GM04504 (cell line): ENCODE measurements around the gene MSI2.

Experiments used
- DNase-seq: peaks from one replicate; pipeline ENCODE4 v3.0.0-alpha.2; 2012; ENCODE audit warnings: low read depth

The MSI2 gene

GRCh38 chr17:57527221-57528057, 271.1 kb downstream of the MSI2 start:
- DNase-seq = no peak

- DNase-seq = no peak
Measured at GRCh38 chr17:57528058-57528451, 271.7 kb downstream of the MSI2 start.

DNA sequence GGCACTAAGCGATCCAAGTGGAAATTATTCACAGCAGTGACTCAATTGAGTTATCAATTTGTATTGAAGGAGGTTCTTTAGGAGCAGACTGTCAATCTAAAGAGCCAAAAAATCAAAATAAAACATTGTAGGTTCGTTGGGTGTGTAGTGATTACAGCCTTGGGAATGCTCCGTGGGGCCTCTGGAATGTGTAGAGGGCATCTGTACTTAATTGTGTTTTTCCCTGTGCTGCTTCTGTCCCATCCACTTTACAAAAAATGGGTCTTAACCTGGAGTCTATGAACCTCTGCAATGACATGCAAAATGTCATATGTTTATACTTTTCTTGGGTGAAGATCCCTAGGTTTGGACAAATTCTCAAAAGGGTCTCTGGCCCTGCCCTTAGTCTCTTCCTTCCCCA, 273.7 kb downstream of the MSI2 start:
- no peak for DNase-seq

GRCh38 chr17:57530508-57530907, 274.2 kb downstream of the MSI2 start:
- DNase-seq = no peak

GRCh38 chr17:57531078-57531477, 274.8 kb downstream of the MSI2 start:
- no peak for DNase-seq

- no peak for DNase-seq
Measured at GRCh38 chr17:57531648-57532504, 275.6 kb downstream of the MSI2 start.

GRCh38 chr17:57532556-57532955, 276.2 kb downstream of the MSI2 start:
- no peak for DNase-seq

DNA sequence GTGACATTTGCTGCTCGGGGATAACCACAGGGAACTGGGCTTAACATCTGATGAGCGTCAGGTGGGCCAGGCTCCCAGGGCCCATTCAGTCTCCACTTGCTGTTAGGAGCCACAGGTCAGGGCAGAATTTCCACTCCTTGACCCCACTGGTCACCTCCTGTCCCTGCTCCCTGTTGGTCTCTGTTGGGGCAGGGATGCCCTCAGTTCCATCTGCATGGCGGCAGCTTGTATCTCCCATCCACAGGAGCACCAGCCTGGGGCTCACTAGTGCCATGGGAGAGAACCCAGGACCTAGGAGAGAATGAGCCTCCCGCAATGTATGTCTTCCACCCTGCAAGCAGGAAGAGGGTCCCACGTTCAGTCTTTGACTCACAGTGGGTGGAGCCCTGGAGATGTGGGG, 276.6 kb downstream of the MSI2 start:
- no peak for DNase-seq

DNA sequence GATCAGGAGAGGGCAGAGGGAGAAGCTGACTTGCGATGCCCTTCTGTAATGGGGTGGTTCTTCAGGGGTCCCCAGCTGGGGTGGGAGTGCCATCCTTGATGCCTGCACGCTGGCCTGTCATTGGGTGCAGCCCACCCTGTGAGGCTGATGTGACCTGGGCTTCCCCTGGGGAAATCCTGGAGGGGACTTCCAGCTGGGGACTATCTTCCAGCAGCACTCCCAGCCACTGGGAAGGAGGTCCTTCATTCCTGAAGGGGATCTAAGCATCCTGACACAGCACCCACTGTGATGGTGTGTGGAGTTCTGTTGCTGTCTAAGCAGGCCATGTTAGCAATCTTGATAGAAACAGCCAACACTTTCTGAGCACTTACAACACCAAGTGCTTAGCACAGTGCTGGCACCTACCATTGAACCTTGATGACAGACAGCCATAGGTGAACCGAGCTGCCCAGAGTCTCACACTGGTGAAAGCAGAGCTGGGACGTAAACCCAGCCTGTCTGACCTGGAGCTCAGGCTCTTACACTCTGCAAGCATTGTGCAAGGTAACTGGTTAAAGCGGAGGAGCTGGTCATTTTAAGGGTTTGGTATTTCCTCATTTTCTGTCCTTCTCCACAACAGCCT, 277.5 kb downstream of the MSI2 start:
- DNase-seq = no peak

DNA sequence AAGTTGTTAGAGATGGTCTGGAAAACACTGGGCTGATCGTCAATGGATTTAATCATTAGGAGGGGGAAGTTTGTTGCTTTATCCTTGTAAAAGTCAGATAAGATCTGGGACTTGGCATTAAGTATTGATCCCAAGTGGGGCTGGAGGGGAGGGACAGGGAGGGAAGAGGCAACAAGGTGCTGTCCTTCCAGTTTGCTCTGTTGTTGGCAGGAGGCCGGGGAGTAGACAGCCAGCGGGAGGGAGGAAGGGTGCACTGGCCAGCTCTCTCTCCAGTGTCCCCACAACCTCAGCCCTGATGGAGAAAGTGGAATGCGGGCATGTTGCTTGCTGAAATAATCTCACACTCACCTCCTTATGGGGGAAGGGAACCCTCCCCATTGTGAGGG, 278.5 kb downstream of the MSI2 start:
- no peak for DNase-seq

DNA sequence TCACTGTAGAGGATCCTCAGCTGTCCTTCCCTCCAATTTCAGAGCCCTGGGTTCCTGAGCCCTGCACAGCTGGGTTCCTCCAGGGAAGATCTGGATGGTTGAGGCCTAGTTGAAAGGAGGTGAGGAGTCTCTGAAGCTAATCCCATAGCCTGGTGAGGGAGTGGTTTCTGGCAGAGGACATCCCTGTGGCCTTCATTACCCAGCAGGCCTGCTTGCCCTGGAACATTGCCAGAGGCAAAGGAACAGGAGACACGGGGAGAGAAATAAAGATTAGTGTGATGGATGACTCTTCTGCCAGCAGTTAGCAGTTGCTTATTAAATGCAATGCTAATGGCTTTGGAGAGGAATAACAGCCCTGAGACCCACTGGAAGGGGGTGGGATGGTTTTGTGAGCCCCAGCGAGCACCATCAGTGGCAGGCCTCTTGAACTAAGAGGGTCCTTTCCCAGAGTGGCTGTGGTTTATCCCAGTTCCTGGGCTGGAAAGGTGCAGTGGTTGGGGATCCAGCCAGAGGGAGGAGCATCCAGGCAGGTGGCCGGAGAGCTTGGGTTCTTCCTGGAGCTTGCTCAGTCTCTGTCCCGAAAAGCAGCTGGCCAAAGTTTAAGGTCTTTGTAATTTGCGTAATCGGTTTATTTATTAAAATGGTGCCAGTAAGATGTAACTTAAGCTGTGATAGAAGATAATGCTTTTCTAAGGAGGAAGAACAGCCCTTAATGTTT, 279.1 kb downstream of the MSI2 start:
- DNase-seq = no peak

- no peak for DNase-seq
Measured at GRCh38 chr17:57536289-57536688, 280.0 kb downstream of the MSI2 start.

DNA sequence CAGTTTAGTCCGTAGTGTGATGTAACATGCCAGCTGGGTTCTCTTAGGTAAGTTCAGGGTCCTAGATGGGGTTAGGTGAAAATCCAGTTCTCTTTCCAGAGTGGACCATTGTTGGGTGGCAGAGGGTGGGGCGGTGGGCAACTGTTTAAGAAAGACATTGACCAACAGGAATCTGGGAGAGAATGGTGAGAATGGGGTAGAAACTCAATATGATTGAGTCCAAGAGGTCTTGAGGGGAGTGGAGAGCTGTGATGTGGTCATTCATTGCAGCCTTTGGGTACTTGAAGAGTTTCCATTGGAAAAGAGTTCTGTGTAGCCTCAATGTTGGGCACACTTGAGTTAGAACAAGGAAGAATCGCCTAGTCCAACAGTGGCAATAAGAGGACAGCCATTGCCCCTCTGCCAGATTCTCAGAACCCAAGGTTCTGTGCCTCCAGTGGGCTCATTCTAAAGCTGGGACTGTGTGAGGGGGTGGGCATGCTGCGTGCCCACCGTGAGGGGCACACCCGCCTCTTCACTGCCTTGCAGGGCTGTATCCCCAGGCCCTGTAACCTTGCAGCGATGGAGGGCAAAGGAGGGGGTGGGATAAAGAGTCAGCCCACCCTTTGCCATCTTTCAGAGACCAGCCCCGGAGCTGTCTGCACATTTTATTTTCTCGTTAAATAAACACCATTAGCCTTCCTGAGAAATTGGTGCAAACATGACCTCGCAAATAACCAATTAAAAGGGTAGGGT, 280.6 kb downstream of the MSI2 start:
- no peak for DNase-seq

GRCh38 chr17:57537524-57538410, 281.4 kb downstream of the MSI2 start:
- DNase-seq = no peak

GRCh38 chr17:57538736-57539456, 282.6 kb downstream of the MSI2 start:
- DNase-seq = no peak

DNA sequence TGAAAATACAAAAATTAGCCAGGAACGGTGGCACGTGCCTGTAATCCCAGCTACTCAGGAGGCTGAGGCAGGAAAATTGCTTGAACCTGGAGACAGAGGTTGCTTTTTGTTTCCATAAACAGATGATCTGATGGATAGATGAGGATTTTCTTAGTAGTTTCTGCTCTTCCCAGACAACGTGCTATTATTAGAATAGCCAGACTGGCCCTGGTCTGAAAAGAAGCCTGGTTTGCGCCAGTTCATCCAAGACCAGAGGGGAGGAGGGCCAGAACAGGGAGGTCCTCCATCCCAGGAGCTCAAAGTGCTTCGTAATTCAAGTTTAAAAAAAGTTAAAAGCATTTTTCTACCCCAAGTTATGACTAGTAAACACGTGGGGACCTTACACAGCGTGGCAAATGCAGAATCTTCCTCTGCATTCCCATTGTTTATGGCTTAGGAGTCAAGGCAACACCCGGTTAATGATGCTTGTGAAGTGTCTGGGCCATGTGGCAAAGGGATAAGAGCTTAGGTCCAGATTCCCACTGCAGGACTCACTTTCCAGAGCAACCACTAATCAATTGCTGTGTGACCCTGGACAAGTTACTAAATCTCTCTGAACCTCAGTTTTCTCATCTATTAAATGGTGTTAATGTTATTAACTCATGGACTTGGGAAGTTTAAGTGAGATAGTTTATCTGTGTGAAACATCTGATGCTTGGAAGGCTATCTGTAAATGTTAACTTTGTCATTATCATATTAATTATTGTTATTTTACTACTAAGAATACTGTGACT, 283.4 kb downstream of the MSI2 start:
- no peak for DNase-seq

GRCh38 chr17:57540596-57540995, 284.3 kb downstream of the MSI2 start:
- DNase-seq = no peak

GRCh38 chr17:57541049-57541448, 284.7 kb downstream of the MSI2 start:
- no peak for DNase-seq
